Psoas muscle (tissue), 8 donors: ENCODE data around the gene RNF43. TPM values are rescaled to one million over a fixed set of nuclear protein-coding genes. Genes with fewer than 3 reads are reported as not detected.
A peak's percentile ranks its signal among the peaks of the same experiment; 100 is the strongest.

ENCODE experiments used
- ATAC-seq, 4 donors: fragments of 200-7000 bp; cut with Tn5 transposase; one replicate each; pipeline ENCODE4 v1.9.1; 2020; ENCODE audit warnings: moderate library complexity in 3 of 4, mild to moderate bottlenecking in 2 of 4
- DNase-seq, 2 donors: peaks; one replicate each; pipeline ENCODE4 v3.0.0-alpha.2; 2020
- H3K27ac ChIP-seq: fragments of 200-600 bp; one replicate; pipeline ENCODE4 v1.8.0; 2022
- H3K27me3 ChIP-seq, 3 donors: fragments of 200-600 bp in 1 of 3; one replicate each; pipeline versions ENCODE4 v1.6.1 to v1.8.0; 2013 to 2022; ENCODE audit warnings: low read length in 2 of 3, mild to moderate bottlenecking in 2 of 3, moderate library complexity in 1 of 3; ENCODE audit not compliant: insufficient read depth in 3 of 3
- H3K36me3 ChIP-seq, 2 donors: fragments of 200-600 bp in 1 of 2; one replicate each; pipeline versions ENCODE4 v1.6.1 to v1.8.0; 2013 to 2022; ENCODE audit warnings: low read depth in 1 of 2, mild to moderate bottlenecking in 1 of 2, moderate library complexity in 1 of 2; ENCODE audit not compliant: insufficient read depth in 1 of 2
- H3K4me1 ChIP-seq: fragments of 200-600 bp; one replicate; pipeline ENCODE4 v1.8.0; 2022
- H3K4me3 ChIP-seq: fragments of 200-600 bp; one replicate; pipeline ENCODE4 v1.8.0; 2022; ENCODE audit warnings: mild to moderate bottlenecking
- H3K9me3 ChIP-seq: fragments of 200-600 bp; one replicate; pipeline ENCODE4 v1.8.0; 2022
- WGBS, 3 donors: extraction: QIAGEN DNeasy Blood & Tissue Kit; methylation state at CpG; one replicate each; pipeline versions ENCODE4 v1.1.6 to v1.1.7; 2013; 5-methylcytosine and 5-hydroxymethylcytosine counted together
- intact Hi-C, 2 donors: fragments of 100-400 bp; cut with DNase I; formaldehyde crosslinking; loops; one replicate each; pipeline versions ENCODE4 v1.11.0 to v1.14.2; 2022
- long read RNA-seq, 2 donors: library from polyadenylated mRNA; unstranded; transcript quantifications; one replicate each; pipeline ENCODE4 v2.0.0, GENCODE V29; 2021
- polyA plus RNA-seq, 3 donors: library from polyadenylated mRNA; stranded (reverse); fragments of 200-250 nt; gene quantifications; one replicate each; pipeline ENCODE4 v1.2.3, GENCODE V29; 2013
- total RNA-seq, 4 donors: library from RNA; stranded (reverse); fragmentation: NEBNext Ultra II Directional in 2 of 4; extraction: Animal tissue kit (Norgen Biotek cat#: 25700) in 2 of 4; gene quantifications; one replicate each; pipeline versions ENCODE4 v1.2.1 to v1.2.4, GENCODE V29; 2021 to 2023
- TF ChIP-seq, protein P1 (sequence below): fragments of 200-600 bp; IDR thresholded peaks from one replicate; pipeline ENCODE4 v1.8.0; 2022; ENCODE audit warnings: antibody characterized with exemption
- donor health status: healthy with polysubstance abuse.
- donor health status: DM: no; HTN: no; CAD: no; lungs with moderate emphysema.
- donor health status: Bipolar disorder and iron deficiency.
- donor health status: healthy.
- donor health status: DM: yes; HTN: yes; CAD: no.
- donor health status: DM: no; HTN: no; CAD: no.
- donor health status: DM: no; HTN: no; CAD: no.
- donor health status: DM: yes; HTN: yes; CAD: no.

RNF43 gene
- total RNA-seq, result under 1 TPM in 2 of 4 donors, not detected in 2; 0.04 to 0.07 TPM
- under 1 TPM in 2 of 3 donors, not detected in 1; 0.03 to 0.25 TPM for polyA plus RNA-seq
- long read RNA-seq, donor 1, result 0 reads
- long read RNA-seq, donor 2, result 0 reads

DNA sequence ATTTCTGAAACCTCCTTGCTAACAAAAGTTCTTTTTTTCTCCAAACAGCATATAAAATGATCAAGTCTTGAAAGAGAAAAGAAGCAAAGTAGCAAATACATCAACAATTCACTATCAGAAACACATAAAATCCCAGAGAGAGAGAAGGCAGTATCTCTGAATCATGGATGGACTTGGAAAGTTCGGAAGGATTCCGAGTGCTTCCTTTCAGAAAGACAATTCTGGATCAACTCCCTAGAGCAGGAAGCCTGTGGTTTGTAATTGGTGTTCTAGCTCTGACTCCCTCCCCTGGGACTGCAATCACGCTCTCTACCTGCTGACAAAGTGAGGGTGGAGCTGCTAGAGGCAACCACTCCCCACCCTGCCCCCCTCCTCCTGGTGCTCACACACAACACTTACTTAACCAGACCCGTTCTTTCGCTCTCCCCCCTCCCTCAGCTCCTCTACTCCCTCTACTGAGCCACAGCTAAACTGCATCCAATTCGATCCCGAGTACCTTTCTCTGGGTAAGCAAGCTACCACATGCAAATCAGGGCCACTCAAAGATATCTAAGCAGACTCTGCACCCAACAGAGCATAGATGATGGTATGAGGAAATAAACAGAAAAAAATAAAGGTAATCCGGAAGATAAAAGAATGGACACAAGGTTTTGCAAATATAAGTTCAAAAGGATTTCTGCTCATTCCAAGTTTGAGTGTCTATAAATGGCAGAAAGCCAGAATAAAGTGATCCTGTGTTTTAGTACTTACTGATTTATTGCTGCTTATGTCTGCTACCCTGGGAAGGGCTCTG, at the start of gene RNF43:
RNF43 (minus strand) TSS at position 235 of the 793 bp plus-strand sequence. CDS start 1,957 bp downstream, outside the sequence.
- TF ChIP-seq, protein P1, sequence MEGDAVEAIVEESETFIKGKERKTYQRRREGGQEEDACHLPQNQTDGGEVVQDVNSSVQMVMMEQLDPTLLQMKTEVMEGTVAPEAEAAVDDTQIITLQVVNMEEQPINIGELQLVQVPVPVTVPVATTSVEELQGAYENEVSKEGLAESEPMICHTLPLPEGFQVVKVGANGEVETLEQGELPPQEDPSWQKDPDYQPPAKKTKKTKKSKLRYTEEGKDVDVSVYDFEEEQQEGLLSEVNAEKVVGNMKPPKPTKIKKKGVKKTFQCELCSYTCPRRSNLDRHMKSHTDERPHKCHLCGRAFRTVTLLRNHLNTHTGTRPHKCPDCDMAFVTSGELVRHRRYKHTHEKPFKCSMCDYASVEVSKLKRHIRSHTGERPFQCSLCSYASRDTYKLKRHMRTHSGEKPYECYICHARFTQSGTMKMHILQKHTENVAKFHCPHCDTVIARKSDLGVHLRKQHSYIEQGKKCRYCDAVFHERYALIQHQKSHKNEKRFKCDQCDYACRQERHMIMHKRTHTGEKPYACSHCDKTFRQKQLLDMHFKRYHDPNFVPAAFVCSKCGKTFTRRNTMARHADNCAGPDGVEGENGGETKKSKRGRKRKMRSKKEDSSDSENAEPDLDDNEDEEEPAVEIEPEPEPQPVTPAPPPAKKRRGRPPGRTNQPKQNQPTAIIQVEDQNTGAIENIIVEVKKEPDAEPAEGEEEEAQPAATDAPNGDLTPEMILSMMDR, result peak; percentile 64
- H3K27me3 ChIP-seq, result no peaks in the 10 kb centered on the region
- no peaks in the 10 kb centered on the region for H3K9me3 ChIP-seq
- intact Hi-C loops, result loop anchor here in 1 of 2 donors (2.0 to 10.0 kb wide), 3 partner anchors 65 to 169 kb away; partner anchors contain the start of gene SUPT4H1
- DNase-seq (peak; percentile 69 to 81), ATAC-seq (peak; percentile 91 to 100 (median 98))
- peak within 1 kb of the TSS; percentile 58 for H3K4me3 ChIP-seq
- H3K27ac ChIP-seq, result no peak within 1 kb of the TSS
- WGBS, 3 donors, result 1 to 4% (median 2%) methylated on average over 8 of the region's 8 CpGs
- no peaks in the 10 kb centered on the region for H3K4me1 ChIP-seq
- H3K36me3 ChIP-seq, result no peaks in the 10 kb centered on the region

DNA sequence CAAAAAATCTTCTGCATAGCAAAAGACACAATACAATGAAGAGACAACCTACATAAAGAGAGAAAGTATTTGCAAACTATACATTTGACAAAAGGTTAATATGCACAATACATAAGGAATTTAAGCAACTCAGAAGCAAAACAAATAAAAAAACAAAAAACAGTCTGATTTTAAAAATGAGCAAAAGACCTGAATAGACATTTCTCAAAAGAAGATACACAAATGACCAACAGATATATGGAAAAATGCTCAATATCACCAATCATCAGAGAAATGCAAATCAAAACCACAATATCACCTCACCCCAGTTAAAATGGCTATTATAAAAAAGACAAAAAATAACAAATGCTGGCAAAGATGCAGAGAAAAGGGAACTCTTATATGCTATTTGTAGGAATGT, 38.2 kb upstream of the RNF43 start:
- no peak for ATAC-seq
- Histone ChIP-seq H3K27me3 (no peaks in the 10 kb centered on the region), H3K36me3 (no peaks in the 10 kb centered on the region), H3K27ac (no peak overlapping the region), H3K4me3 (no peak overlapping the region), H3K4me1 (no peaks in the 10 kb centered on the region), H3K9me3 (no peaks in the 10 kb centered on the region)
- TF ChIP-seq, protein P1, result no peak
- no peak for DNase-seq
- intact Hi-C loops, result no loop called here

DNA sequence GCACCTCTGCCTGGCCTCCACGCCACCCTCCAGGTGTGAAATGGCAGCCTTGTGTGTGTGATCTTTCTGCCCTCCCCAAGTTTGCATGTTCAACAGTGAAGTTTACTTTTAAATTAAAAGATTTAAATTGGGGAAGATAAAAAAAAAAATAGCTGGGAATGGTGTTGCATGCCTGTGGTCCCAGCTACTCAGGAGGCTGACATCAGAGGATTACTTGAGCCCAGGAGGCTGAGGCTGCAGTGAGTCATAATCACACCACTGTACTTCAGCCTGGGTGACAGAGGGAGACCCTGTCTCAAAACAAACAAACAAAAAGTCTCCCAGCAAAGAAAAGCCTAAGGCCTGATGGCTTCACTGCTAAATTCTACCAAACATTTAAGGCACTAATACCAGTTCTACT, 35.4 kb upstream of the RNF43 start:
- intact Hi-C loops, result no loop called here
- no peaks in the 10 kb centered on the region for H3K36me3 ChIP-seq
- TF ChIP-seq, protein P1, result no peak

DNA sequence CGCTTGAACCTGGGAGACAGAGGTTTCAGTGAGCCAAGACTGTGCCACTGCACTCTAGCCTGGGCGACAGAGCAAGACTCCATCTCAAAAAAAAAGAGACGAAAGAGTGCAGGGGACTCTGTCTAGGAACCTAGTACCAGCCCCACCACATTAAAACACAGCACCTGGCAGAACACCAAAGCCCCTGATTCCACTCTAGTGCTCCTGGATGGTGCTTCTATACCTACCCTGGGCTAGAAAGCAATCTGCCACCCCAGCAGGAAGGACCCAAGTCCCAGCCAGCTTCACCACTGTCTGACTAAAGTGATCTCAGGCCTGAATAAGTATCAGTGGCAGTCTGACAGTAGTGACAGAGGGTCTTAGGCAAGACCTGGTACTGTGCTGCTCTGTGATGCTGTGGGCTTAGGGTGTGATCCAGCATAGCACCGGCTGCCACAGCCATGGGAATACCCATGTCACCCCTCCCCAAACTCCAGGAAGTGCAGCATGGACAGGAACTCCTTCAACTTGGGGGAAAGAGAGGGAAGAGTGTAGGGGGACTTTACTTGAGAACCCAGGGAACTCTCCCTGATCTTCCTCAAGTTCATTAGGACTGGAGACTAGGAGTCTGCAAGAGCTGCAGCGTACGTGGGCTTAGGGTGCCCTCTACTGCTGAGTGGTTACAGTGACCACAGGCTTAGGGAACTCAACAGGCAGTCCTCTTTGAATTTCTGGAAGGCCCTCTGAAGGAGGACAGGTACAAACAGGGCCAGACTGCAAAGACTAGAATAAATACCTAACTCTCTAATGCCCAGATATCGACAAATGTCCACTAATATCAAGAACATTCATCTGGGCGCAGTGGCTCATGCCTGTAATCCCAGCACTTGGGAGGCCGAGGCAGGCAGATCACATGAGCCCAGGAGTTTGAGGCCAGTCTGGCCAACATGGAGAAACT, 30.0 kb upstream of the RNF43 start:
- Histone ChIP-seq H3K4me3 (no peak overlapping the region), H3K4me1 (no peaks in the 10 kb centered on the region), H3K36me3 (no peaks in the 10 kb centered on the region), H3K27ac (no peak overlapping the region), H3K9me3 (no peaks in the 10 kb centered on the region), H3K27me3 (no peaks in the 10 kb centered on the region)
- TF ChIP-seq, protein P1, result peak; percentile 47
- peak; percentile 36 to 56 for DNase-seq
- ATAC-seq, result no peak
- intact Hi-C loops, result loop anchor here in 1 of 2 donors (5.0 kb wide), 1 partner anchor 130 kb away; no protein-coding TSS in a partner anchor
- WGBS, 3 donors, result 68 to 71% (median 70%) methylated on average over 9 of the region's 9 CpGs

More for the DNA sequence above, 35.4 kb upstream of the RNF43 start:
- WGBS, 3 donors, result 84 to 96% (median 95%) methylated on average over 1 of the region's 1 CpG
- H3K9me3 ChIP-seq, result no peaks in the 10 kb centered on the region
- ATAC-seq (no peak), DNase-seq (no peak)
- H3K4me3 ChIP-seq, result no peak overlapping the region
- H3K4me1 ChIP-seq, result no peaks in the 10 kb centered on the region
- H3K27ac ChIP-seq, result no peak overlapping the region
- no peaks in the 10 kb centered on the region for H3K27me3 ChIP-seq
